Endothelial cell of umbilical vein (primary cell): ENCODE measurements around the gene SCRN3. TPM values are rescaled to one million over a fixed set of nuclear protein-coding genes. Genes with fewer than 3 reads are reported as not detected.

Experiments
- BruUV-seq: library from RNA; stranded (reverse); fragments of 400-500 nt; replicated peaks from 2 replicates; lab custom pipeline; 2021; lab: Mats Ljungman, UMichigan
- CTCF ChIA-PET: fragments of 300-600, 350-600 bp; sonication (Branson Sonifier 250); formaldehyde crosslinking; loops from one replicate; lab custom pipeline; 2021; ENCODE audit warnings: antibody characterized with exemption, inconsistent platforms; lab: Charles Lee
- POLR2A ChIA-PET: fragments of 300-600, 350-600 bp; sonication (Branson Sonifier 250); formaldehyde crosslinking; loops from one replicate; lab custom pipeline; 2021; ENCODE audit warnings: antibody characterized with exemption, inconsistent platforms; lab: Charles Lee
- DNase-seq: peaks from one replicate; pipeline ENCODE4 v3.0.0-alpha.2; 2011; ENCODE audit warnings: low read depth, low spot score
- FAIRE-seq: peaks from 2 replicates; lab custom pipeline; 2011; peaks lifted over from hg19 to GRCh38; lab: Jason Lieb, UNC
- H2AFZ ChIP-seq: 2 replicates; pipeline ENCODE4 v1.6.0; 2012; ENCODE audit warnings: low read depth, low read length, control low read depth, inconsistent platforms
- H3K27ac ChIP-seq: 2 replicates; pipeline ENCODE4 v1.5.1; 2011; ENCODE audit warnings: low read depth, mild to moderate bottlenecking, control low read depth, low read length, moderate library complexity; ENCODE audit not compliant: insufficient read depth
- H3K27me3 ChIP-seq, 2 experiments: 2 replicates each; pipeline versions ENCODE4 v1.6.0 to v1.6.1; 2011; ENCODE audit warnings: low read length in 2 of 2, mixed read lengths in 1 of 2; ENCODE audit not compliant: control insufficient read depth in 2 of 2, insufficient read depth in 2 of 2
- H3K36me3 ChIP-seq, 2 experiments: 2 replicates in 1 of 2; 3 replicates in 1 of 2; pipeline ENCODE4 v1.5.1; 2011; ENCODE audit warnings: low read length in 2 of 2, mild to moderate bottlenecking in 1 of 2, moderate library complexity in 1 of 2; ENCODE audit not compliant: control insufficient read depth in 2 of 2, insufficient read depth in 2 of 2; ENCODE audit errors: extremely low read depth in 1 of 2
- H3K4me1 ChIP-seq: 3 replicates; pipeline ENCODE4 v1.5.1; 2011; ENCODE audit warnings: mild to moderate bottlenecking, low read length; ENCODE audit not compliant: control insufficient read depth, insufficient read depth; ENCODE audit errors: extremely low read depth
- H3K4me2 ChIP-seq: 2 replicates; pipeline ENCODE4 v1.6.1; 2011; ENCODE audit warnings: low read length, control low read depth, mixed read lengths; ENCODE audit not compliant: insufficient read depth
- H3K4me3 ChIP-seq, 3 experiments: fragments of 200-600 bp in 1 of 3; sonication (generic), shearing (Covaris generic) in 1 of 3; replicated peaks in 1 of 3; 2 replicates each; pipeline ENCODE4 v1.5.1; 2011 to 2016; ENCODE audit warnings: control low read depth in 3 of 3, low read length in 3 of 3, mild to moderate bottlenecking in 2 of 3, inconsistent platforms in 1 of 3, low read depth in 1 of 3, moderate library complexity in 1 of 3; ENCODE audit not compliant: insufficient read depth in 1 of 3
- H3K79me2 ChIP-seq: 2 replicates; pipeline ENCODE4 v1.6.0; 2012; ENCODE audit warnings: low read length, inconsistent platforms; ENCODE audit not compliant: control insufficient read depth, insufficient read depth
- H3K9ac ChIP-seq: replicated peaks from 2 replicates; pipeline ENCODE3; 2011; ENCODE audit warnings: low read length, control low read depth; ENCODE audit not compliant: insufficient read depth; ENCODE audit errors: extremely low read depth
- H3K9me1 ChIP-seq: replicated peaks from 3 replicates; pipeline ENCODE4 v1.6.0; 2011; ENCODE audit warnings: mild to moderate bottlenecking, low read length; ENCODE audit not compliant: control insufficient read depth, insufficient read depth; ENCODE audit errors: extremely low read depth
- H3K9me3 ChIP-seq: replicated peaks from 2 replicates; pipeline ENCODE4 v1.5.1; 2012; ENCODE audit warnings: low read length, inconsistent platforms; ENCODE audit not compliant: control insufficient read depth, insufficient read depth
- H4K20me1 ChIP-seq: replicated peaks from 2 replicates; pipeline ENCODE3; 2011; ENCODE audit warnings: mild to moderate bottlenecking, low read length; ENCODE audit not compliant: control insufficient read depth, insufficient read depth; ENCODE audit errors: extremely low read depth
- EZH2 ChIP-seq: IDR thresholded peaks from 2 replicates; pipeline ENCODE4 v1.6.1; 2012; ENCODE audit warnings: borderline replicate concordance, low read depth, mild to moderate bottlenecking, moderate library complexity, low read length, inconsistent platforms; ENCODE audit not compliant: severe bottlenecking
- FOS ChIP-seq: IDR thresholded peaks from 2 replicates; pipeline ENCODE4 v1.6.1; 2011; ENCODE audit warnings: mild to moderate bottlenecking, low read length, moderate library complexity, borderline replicate concordance; ENCODE audit not compliant: insufficient read depth
- GATA2 ChIP-seq: IDR thresholded peaks from 2 replicates; pipeline ENCODE4 v1.7.0; 2011; ENCODE audit warnings: low read depth, mild to moderate bottlenecking, moderate library complexity, mixed read lengths, low read length; ENCODE audit not compliant: insufficient read length, insufficient read depth
- JUN ChIP-seq: IDR thresholded peaks from 2 replicates; pipeline ENCODE4 v1.6.1; 2011; ENCODE audit warnings: borderline replicate concordance, low read depth; ENCODE audit not compliant: insufficient read length, insufficient read depth
- MYC ChIP-seq: IDR thresholded peaks from one replicate; pipeline ENCODE4 v1.6.1; 2011; ENCODE audit warnings: mild to moderate bottlenecking, low read depth, low read length
- POLR2A ChIP-seq: IDR thresholded peaks from 2 replicates; pipeline ENCODE4 v1.6.1; 2012; ENCODE audit warnings: low read depth, mild to moderate bottlenecking, control low read depth, low read length
- POLR2AphosphoS5 ChIP-seq: IDR thresholded peaks from 2 replicates; pipeline ENCODE4 v1.6.1; 2012; ENCODE audit warnings: low read depth, mild to moderate bottlenecking, control low read depth, low read length, moderate library complexity; ENCODE audit not compliant: insufficient read depth
- dilution Hi-C: fragments of 300-500 bp; cut with MboI; formaldehyde crosslinking; loops from one replicate; pipeline ENCODE4 v1.15.0; 2019; ENCODE audit warnings: low sequenced_read_pairs; ENCODE audit not compliant: extremely low pct_ligation_motif_present
- intact Hi-C: fragments of 100-400 bp; cut with micrococcal nuclease; formaldehyde crosslinking; loops from one replicate; pipeline ENCODE4 v1.10.0; 2022
- polyA plus RNA-seq, 4 experiments: library from polyadenylated mRNA; depleted of rRNA in 3 of 4; stranded (reverse) in 3 of 4; unstranded in 1 of 4; fragments of >200 nt; gene quantifications; 2 replicates each; pipeline versions ENCODE4 v1.2.1 to v1.2.3, GENCODE V29; 2011 to 2012; ENCODE audit warnings: missing spikeins in 1 of 4
- total RNA-seq: library from RNA; stranded (reverse); gene quantifications from 2 replicates; pipeline ENCODE4 v1.2.3, GENCODE V29; 2021
- TF ChIP-seq, protein P1 (sequence below): IDR thresholded peaks from 2 replicates; pipeline ENCODE4 v1.6.1; 2011; ENCODE audit not compliant: insufficient read depth, insufficient read length
- TF ChIP-seq, protein P2 (sequence below), 2 donors: IDR thresholded peaks; 1 replicate in 1 of 2; 2 replicates in 1 of 2; pipeline ENCODE4 v1.5.1; 2011; ENCODE audit warnings: low read length in 2 of 2, mild to moderate bottlenecking in 2 of 2, moderate library complexity in 2 of 2, control low read depth in 1 of 2, inconsistent platforms in 1 of 2, low read depth in 1 of 2; ENCODE audit not compliant: insufficient read depth in 1 of 2; ENCODE audit errors: extremely low read depth in 1 of 2

Gene SCRN3
- total and polyA plus RNA-seq, 2 donors (not counting 3 experiments of a cell fraction or from before 2014, with no cell fraction given) = 10.7 to 24.0 TPM

DNA sequence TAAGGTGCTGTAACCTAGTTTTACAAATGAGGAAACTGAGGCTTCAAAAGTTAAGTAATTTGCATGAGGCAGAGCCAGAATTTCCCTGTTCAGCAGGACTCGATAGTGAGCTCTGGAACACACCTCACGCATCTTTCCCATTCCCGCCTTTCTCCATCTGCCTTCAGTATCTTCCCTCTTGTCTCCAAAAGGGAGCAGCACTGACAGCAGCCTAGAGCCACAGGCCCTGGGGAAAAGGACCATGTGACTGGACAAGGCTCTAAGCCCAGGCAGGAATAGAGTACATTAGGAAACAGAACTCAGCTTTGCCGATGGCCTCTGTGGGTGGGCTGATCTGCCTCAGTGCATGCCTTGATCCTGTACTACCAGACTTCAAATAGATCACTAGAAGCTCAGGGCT is 69.8 kb downstream of the SCRN3 start:
- CTCF ChIA-PET = interaction anchor here (1.1 to 1.8 kb wide), 4 partner anchors 21 to 223 kb away, joined by 3 to 13 read pairs (median 8); partner anchors contain the start of gene GPR155
- no peak overlapping the region for H2AFZ ChIP-seq
- dilution Hi-C loops = no loop called here

More for the DNA sequence above, 69.8 kb downstream of the SCRN3 start:
- H3K27me3 ChIP-seq = no peaks in the 10 kb centered on the region
- BruUV-seq = no TSS peak
- intact Hi-C loops = loop anchor here (10.0 kb wide), 1 partner anchor 1061 kb away; no protein-coding TSS in a partner anchor
- H3K27ac ChIP-seq = no peak overlapping the region
- H3K4me1 ChIP-seq = no peaks in the 10 kb centered on the region
- no peaks in the 10 kb centered on the region for H3K36me3 ChIP-seq
- H4K20me1 ChIP-seq = no peaks in the 10 kb centered on the region
- no peak for TF ChIP-seq JUN
- TF ChIP-seq POLR2AphosphoS5 = no peak
- TF ChIP-seq, protein P1, sequence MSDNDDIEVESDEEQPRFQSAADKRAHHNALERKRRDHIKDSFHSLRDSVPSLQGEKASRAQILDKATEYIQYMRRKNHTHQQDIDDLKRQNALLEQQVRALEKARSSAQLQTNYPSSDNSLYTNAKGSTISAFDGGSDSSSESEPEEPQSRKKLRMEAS = no peak
- TF ChIP-seq EZH2 = no peak
- TF ChIP-seq POLR2A = no peak
- TF ChIP-seq, protein P2, sequence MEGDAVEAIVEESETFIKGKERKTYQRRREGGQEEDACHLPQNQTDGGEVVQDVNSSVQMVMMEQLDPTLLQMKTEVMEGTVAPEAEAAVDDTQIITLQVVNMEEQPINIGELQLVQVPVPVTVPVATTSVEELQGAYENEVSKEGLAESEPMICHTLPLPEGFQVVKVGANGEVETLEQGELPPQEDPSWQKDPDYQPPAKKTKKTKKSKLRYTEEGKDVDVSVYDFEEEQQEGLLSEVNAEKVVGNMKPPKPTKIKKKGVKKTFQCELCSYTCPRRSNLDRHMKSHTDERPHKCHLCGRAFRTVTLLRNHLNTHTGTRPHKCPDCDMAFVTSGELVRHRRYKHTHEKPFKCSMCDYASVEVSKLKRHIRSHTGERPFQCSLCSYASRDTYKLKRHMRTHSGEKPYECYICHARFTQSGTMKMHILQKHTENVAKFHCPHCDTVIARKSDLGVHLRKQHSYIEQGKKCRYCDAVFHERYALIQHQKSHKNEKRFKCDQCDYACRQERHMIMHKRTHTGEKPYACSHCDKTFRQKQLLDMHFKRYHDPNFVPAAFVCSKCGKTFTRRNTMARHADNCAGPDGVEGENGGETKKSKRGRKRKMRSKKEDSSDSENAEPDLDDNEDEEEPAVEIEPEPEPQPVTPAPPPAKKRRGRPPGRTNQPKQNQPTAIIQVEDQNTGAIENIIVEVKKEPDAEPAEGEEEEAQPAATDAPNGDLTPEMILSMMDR (IDR thresholded peaks at IDR 0.05; ENCODE audit: extremely low read depth in 1 of 2, insufficient read depth in 1 of 2, low read depth in 1 of 2, low read length in 2 of 2) = no peak
- TF ChIP-seq FOS = no peak
- TF ChIP-seq MYC = no peak
- TF ChIP-seq GATA2 = no peak
- no peaks in the 10 kb centered on the region for H3K9me3 ChIP-seq
- FAIRE-seq = no peak
- no peak overlapping the region for H3K4me3 ChIP-seq
- no peaks in the 10 kb centered on the region for H3K79me2 ChIP-seq
- POLR2A ChIA-PET = interaction anchor here (0.7 kb wide), 1 partner anchor 132 kb away, joined by 3 read pairs; no protein-coding TSS in a partner anchor
- DNase-seq = no peak
- H3K9me1 ChIP-seq = no peaks in the 10 kb centered on the region
- H3K9ac ChIP-seq = no peak overlapping the region
- H3K4me2 ChIP-seq = no peak overlapping the region
